Measurements from ENCODE around the gene SKI. TPM values are rescaled to one million over a fixed set of nuclear protein-coding genes. Genes with fewer than 3 reads are reported as not detected.

Gene SKI
- total and polyA plus RNA-seq, 2 of the 8 experiments (the other 6 are each of a cell fraction or from before 2014, with no cell fraction given): 8.3 to 87.6 TPM

GRCh38 chr1:2248854-2249558, 20.9 kb downstream of the SKI start (continued):
- TF ChIP-seq CHD7 (IDR thresholded peaks at IDR 0.05; ENCODE audit: insufficient replicate concordance, low read length): no peak

Data from H1 (cell line).